ENCODE data around the gene SORCS2.

- TF ChIP-seq CTCF (IDR thresholded peaks at IDR 0.05): no peak
- no peak for TF ChIP-seq POLR2A (IDR thresholded peaks at IDR 0.05)
These were observed 66.7 kb downstream of the SORCS2 start for GRCh38 chr4:7259039-7259438.

All from right lobe of liver (tissue), 4 donors.